SU-DHL-6 (cell line): ENCODE data around the gene KAT8.
"Not testable (repeated sequence)": the region's sequence is repeated elsewhere in the genome, so short reads cannot be mapped to it uniquely, and the experiment has no call there.

Source experiments
- H2AFZ ChIP-seq: fragments of 200-600 bp; sonication (generic); 2 replicates; pipeline ENCODE4 v1.6.1; 2014; ENCODE audit warnings: low read depth, mild to moderate bottlenecking, moderate library complexity, mixed read lengths, antibody characterized with exemption, low read length; ENCODE audit not compliant: severe bottlenecking
- H3F3A ChIP-seq: fragments of 200-600 bp; shearing (Covaris generic); 2 replicates; pipeline ENCODE4 v1.6.0; 2016; ENCODE audit warnings: antibody characterized with exemption, mild to moderate bottlenecking; ENCODE audit not compliant: insufficient read depth
- H3K27ac ChIP-seq: fragments of 200-600 bp; sonication (generic); 2 replicates; pipeline ENCODE4 v1.5.1; 2016; ENCODE audit warnings: low read depth, mild to moderate bottlenecking, low read length, moderate library complexity, mixed read lengths
- H3K27me3 ChIP-seq: fragments of 200-600 bp; sonication (generic), shearing (Covaris generic); 2 replicates; pipeline ENCODE4 v1.6.0; 2014; ENCODE audit warnings: mild to moderate bottlenecking, low read length
- H3K36me3 ChIP-seq: fragments of 200-600 bp; sonication (generic); 2 replicates; pipeline ENCODE4 v1.6.1; 2014; ENCODE audit warnings: mild to moderate bottlenecking, low read length, mixed read lengths
- H3K4me2 ChIP-seq: fragments of 300-600, 200-600 bp; shearing (Covaris generic), sonication (generic); 2 replicates; pipeline ENCODE4 v1.6.0; 2014; ENCODE audit warnings: low read length, low read depth, mild to moderate bottlenecking; ENCODE audit not compliant: poor library complexity, severe bottlenecking
- H3K4me3 ChIP-seq: fragments of 200-600 bp; sonication (generic); 2 replicates; pipeline ENCODE4 v1.5.1; 2014; ENCODE audit warnings: antibody characterized with exemption, low read length, mild to moderate bottlenecking, mixed read lengths; ENCODE audit not compliant: insufficient read depth, poor library complexity, severe bottlenecking
- H3K79me2 ChIP-seq: fragments of 200-600 bp; sonication (generic); 2 replicates; pipeline ENCODE4 v1.6.1; 2014; ENCODE audit warnings: mild to moderate bottlenecking, low read length, moderate library complexity; ENCODE audit not compliant: insufficient read depth
- H3K9ac ChIP-seq: fragments of 200-600 bp; sonication (generic); 2 replicates; pipeline ENCODE4 v1.7.0; 2014; ENCODE audit warnings: mild to moderate bottlenecking, low read length
- H3K9me2 ChIP-seq: fragments of 200-600 bp; sonication (generic); replicated peaks from 2 replicates; pipeline ENCODE4 v1.6.1; 2014; ENCODE audit warnings: low read length; ENCODE audit not compliant: insufficient read depth
- H3K9me3 ChIP-seq: fragments of 200-600 bp; sonication (generic); 2 replicates; pipeline ENCODE4 v1.6.1; 2014; ENCODE audit warnings: low read length, mixed read lengths; ENCODE audit not compliant: insufficient read depth
- H4K20me1 ChIP-seq: fragments of 200-600 bp; sonication (generic); 2 replicates; pipeline ENCODE4 v1.6.1; 2014; ENCODE audit warnings: low read depth, mild to moderate bottlenecking, antibody characterized with exemption, low read length, moderate library complexity, mixed read lengths
- EZH2phosphoT487 ChIP-seq: fragments of 200-600 bp; sonication (generic), shearing (Covaris generic); conservative IDR thresholded peaks from 2 replicates; pipeline ENCODE4 v1.6.1; 2018; ENCODE audit warnings: mild to moderate bottlenecking, antibody characterized with exemption, low read length, moderate library complexity, mixed read lengths
- TF ChIP-seq, protein P1 (sequence below): fragments of 200-600 bp; sonication (generic); IDR thresholded peaks from one replicate; pipeline ENCODE4 v1.5.1; 2017; ENCODE audit warnings: antibody characterized with exemption, mild to moderate bottlenecking, low read length, moderate library complexity; ENCODE audit not compliant: insufficient read depth, poor library complexity, severe bottlenecking

KAT8 gene

DNA sequence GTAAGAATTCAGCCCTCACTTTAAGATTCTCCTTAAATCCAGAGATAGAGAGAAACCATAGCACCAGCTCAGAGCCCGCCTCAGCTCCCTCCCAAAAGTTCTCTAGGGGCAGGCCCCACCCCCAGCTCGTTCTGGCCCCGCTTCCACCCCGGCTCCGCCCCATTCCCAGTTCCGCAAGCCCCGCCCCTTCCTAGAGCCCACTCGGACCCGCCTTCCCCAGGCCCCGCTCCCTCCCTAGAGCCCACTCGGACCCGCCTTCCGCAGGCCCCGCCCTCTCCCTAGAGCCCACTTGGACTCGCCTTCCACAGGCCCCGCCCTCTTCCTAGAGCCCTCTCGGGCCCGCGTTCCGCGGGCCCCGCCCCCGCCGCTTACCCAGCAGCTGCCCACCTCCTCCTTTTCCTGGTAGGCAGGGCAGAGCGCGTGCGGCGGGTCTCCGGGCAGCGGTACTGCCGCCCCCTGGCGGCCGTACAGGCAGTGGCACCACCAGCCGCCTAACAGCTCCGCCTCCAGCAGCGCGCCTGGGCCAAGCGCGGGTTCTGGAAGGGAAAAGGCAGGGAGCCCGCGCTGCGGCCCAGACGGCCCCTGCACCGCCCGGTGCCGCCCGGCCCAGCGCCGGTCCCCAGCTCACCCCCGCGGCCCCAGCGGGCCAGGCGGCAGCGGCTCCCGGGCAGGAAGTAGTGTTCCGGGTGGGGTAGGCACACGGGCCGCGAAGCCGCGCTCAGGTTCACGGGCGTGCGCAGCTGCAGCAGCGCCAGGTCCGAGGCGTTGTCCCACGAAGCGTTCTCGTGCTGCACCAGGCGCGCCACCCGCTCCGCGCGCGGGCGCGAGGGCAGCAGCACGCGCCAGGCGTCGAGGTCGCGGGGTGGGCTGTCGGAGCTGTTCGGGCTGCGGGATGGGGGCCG, 24.9 kb downstream of the KAT8 start:
- TF ChIP-seq, protein P1, sequence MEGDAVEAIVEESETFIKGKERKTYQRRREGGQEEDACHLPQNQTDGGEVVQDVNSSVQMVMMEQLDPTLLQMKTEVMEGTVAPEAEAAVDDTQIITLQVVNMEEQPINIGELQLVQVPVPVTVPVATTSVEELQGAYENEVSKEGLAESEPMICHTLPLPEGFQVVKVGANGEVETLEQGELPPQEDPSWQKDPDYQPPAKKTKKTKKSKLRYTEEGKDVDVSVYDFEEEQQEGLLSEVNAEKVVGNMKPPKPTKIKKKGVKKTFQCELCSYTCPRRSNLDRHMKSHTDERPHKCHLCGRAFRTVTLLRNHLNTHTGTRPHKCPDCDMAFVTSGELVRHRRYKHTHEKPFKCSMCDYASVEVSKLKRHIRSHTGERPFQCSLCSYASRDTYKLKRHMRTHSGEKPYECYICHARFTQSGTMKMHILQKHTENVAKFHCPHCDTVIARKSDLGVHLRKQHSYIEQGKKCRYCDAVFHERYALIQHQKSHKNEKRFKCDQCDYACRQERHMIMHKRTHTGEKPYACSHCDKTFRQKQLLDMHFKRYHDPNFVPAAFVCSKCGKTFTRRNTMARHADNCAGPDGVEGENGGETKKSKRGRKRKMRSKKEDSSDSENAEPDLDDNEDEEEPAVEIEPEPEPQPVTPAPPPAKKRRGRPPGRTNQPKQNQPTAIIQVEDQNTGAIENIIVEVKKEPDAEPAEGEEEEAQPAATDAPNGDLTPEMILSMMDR, result peak; percentile 92
- TF ChIP-seq EZH2phosphoT487, result no peak
- Histone ChIP-seq H3K4me2 (peak overlapping the region; percentile 59), H3K9me2 (no peaks in the 10 kb centered on the region), H3K36me3 (no peaks in the 10 kb centered on the region), H3F3A (no peaks in the 10 kb centered on the region), H3K79me2 (no peaks in the 10 kb centered on the region), H3K27me3 (no peaks in the 10 kb centered on the region), H3K4me3 (peak overlapping the region; percentile 35), H3K27ac (peak overlapping the region; percentile 14; the same call in 1 of the 2 replicates), H3K9me3 (no peaks in the 10 kb centered on the region), H2AFZ (peak overlapping the region; percentile 83), H4K20me1 (no peaks in the 10 kb centered on the region), H3K9ac (peak overlapping the region; percentile 62)

DNA sequence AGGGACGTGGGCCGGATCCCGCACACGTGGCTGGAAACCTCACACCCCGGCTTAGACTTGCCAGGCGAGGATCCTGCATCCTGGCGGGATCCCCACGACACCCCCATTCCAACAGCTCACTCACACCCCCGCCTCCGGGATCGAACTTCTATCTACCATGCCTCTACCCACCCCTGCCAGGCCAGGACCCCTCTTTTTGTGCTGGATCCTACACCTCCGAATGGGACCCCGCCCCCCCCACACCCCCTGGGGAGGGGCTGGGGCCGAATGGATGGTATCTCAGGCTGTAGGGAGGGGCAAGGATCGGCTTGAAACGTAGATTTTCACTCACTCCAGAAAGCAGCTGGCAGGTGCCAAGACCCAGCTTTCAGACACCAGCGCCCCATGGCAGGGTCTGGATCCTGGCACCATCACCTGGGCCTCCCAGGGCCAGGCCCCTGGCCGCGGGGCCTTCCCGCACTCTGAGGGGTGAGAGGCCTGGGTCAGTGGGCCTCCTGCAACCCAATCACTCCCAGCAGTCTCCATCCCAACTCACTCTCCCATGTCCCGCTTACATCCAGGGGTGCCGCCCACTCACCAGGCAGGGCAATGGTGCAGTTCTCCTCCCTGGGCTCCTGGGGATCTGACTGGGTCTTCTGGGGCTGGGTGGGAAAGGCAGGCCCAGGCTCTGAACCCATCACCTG, 25.7 kb downstream of the KAT8 start:
- H3K9me3 ChIP-seq, result no peaks in the 10 kb centered on the region
- H3K36me3 ChIP-seq, result no peaks in the 10 kb centered on the region
- peak overlapping the region; percentile 62; the same call in 1 of the 2 replicates for H3K9ac ChIP-seq
- no peak overlapping the region for H3K27ac ChIP-seq
- no peaks in the 10 kb centered on the region for H3F3A ChIP-seq
- H4K20me1 ChIP-seq, result no peaks in the 10 kb centered on the region
- peak overlapping the region; percentile 59 for H3K4me2 ChIP-seq
- TF ChIP-seq EZH2phosphoT487, result no peak
- TF ChIP-seq, protein P1, result no peak
- H3K79me2 ChIP-seq, result no peaks in the 10 kb centered on the region
- H3K9me2 ChIP-seq, result no peaks in the 10 kb centered on the region
- no peak overlapping the region for H3K4me3 ChIP-seq
- no peaks in the 10 kb centered on the region for H3K27me3 ChIP-seq
- H2AFZ ChIP-seq, result peak overlapping the region; percentile 75

DNA sequence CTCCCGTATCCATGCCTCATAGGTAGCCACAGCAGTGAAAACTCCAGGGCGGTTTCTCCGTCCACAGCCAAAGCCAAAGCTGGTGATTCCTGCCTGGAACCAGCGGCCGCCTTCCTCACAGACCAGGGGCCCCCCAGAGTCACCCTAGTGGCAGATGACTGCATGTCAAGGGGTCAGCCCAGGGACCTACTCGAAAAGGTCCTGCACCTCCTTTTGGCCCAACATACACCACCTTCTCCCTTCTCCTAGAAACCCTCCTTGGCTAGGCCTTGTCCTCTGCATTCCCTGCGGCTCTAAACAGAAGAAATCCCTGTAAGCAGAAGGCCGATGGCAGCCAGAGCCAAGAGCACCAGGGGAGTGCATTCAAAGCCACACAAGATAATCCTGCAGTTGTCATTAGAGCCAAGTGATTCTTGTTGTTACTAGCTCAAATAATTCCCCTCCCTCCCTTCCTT, 26.3 kb downstream of the KAT8 start:
- Histone ChIP-seq H3F3A (no peaks in the 10 kb centered on the region), H3K9me2 (no peaks in the 10 kb centered on the region), H3K9ac (no peak overlapping the region), H3K4me3 (no peak overlapping the region), H3K27ac (no peak overlapping the region), H3K36me3 (no peaks in the 10 kb centered on the region), H4K20me1 (no peaks in the 10 kb centered on the region), H3K4me2 (no peak overlapping the region), H2AFZ (no peak overlapping the region), H3K79me2 (no peaks in the 10 kb centered on the region), H3K27me3 (no peaks in the 10 kb centered on the region), H3K9me3 (no peaks in the 10 kb centered on the region)
- TF ChIP-seq, protein P1, result no peak
- TF ChIP-seq EZH2phosphoT487, result no peak

DNA sequence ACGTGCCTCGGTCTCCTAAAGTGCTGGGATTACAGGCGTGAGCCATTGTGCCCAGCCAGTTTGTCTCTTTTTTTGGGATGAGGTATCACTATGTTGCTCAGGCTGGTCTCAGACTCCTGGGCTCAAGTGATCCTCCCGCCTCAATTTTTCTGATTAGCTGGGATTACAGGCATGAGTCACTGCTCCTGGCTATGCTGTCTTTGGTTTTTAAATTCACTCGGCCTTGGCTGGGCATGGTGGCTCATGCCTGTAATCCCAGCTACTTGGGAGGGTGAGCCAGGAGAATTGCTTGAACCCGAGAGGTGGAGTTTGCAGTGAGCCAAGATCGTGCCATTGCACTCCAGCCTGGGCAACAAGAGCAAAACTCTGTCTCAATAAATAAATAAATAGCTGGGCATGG, 27.0 kb downstream of the KAT8 start:
- H3K79me2 ChIP-seq, H3K9ac ChIP-seq, H3K27me3 ChIP-seq, H3K27ac ChIP-seq, H3K4me3 ChIP-seq, H3K4me2 ChIP-seq, H3K9me2 ChIP-seq, H3K9me3 ChIP-seq, H3F3A ChIP-seq, H3K36me3 ChIP-seq, H4K20me1 ChIP-seq, H2AFZ ChIP-seq: not testable (repeated sequence)
